ENCODE measurements around the gene FOXP4.

Gene FOXP4

GRCh38 chr6:41529970-41530369 lies 16.2 kb upstream of the FOXP4 start:
- no peak for DNase-seq (ENCODE audit: low read depth)
- no peak overlapping the region for H3K4me3 ChIP-seq (ENCODE audit: low read length)
- TF ChIP-seq CTCF (conservative IDR thresholded peaks at IDR 0.05; ENCODE audit: low read length), result no peak

GRCh38 chr6:41530476-41530875 lies 15.7 kb upstream of the FOXP4 start:
- DNase-seq (ENCODE audit: low read depth), result no peak
- no peak for TF ChIP-seq CTCF (conservative IDR thresholded peaks at IDR 0.05; ENCODE audit: low read length)
- no peak overlapping the region for H3K4me3 ChIP-seq (ENCODE audit: low read length)

GRCh38 chr6:41531016-41531415 lies 15.2 kb upstream of the FOXP4 start:
- no peak for DNase-seq (ENCODE audit: low read depth)
- H3K4me3 ChIP-seq (ENCODE audit: low read length), result no peak overlapping the region
- TF ChIP-seq CTCF (conservative IDR thresholded peaks at IDR 0.05; ENCODE audit: low read length), result no peak

GRCh38 chr6:41531591-41532582 lies 14.3 kb upstream of the FOXP4 start:
- peak overlapping the region; percentile 26; the same call in 1 of the 2 replicates for H3K4me3 ChIP-seq (ENCODE audit: low read length)
- DNase-seq (ENCODE audit: low read depth), result peak; percentile 88
- TF ChIP-seq CTCF (conservative IDR thresholded peaks at IDR 0.05; ENCODE audit: low read length), result no peak

- H3K4me3 ChIP-seq (ENCODE audit: low read length), result no peak overlapping the region
- no peak for TF ChIP-seq CTCF (conservative IDR thresholded peaks at IDR 0.05; ENCODE audit: low read length)
- no peak for DNase-seq (ENCODE audit: low read depth)
These were observed 10.4 kb upstream of the FOXP4 start for GRCh38 chr6:41535766-41536165.

GRCh38 chr6:41536795-41537758 lies 9.1 kb upstream of the FOXP4 start:
- no peak overlapping the region for H3K4me3 ChIP-seq (ENCODE audit: low read length)
- no peak for DNase-seq (ENCODE audit: low read depth)
- TF ChIP-seq CTCF (conservative IDR thresholded peaks at IDR 0.05; ENCODE audit: low read length), result no peak

Data from AG10803 (cell line).